Type B pancreatic cell (in vitro differentiated cells): Measurements from ENCODE around the gene LUZP2. TPM values are rescaled to one million over a fixed set of nuclear protein-coding genes. Genes with fewer than 3 reads are reported as not detected.
A peak's percentile ranks its signal among the peaks of the same experiment; 100 is the strongest.

Experiments
- DNase-seq: peaks from one replicate; pipeline ENCODE4 v3.0.0; 2021; ENCODE audit warnings: mixed read lengths; ENCODE audit not compliant: unreplicated experiment; ENCODE audit errors: extremely low spot score
- H3K27ac Mint-ChIP-seq: 2 replicates; pipeline ENCODE4 v1.8.0; 2021; ENCODE audit warnings: mild to moderate bottlenecking, mixed read lengths
- H3K27me3 Mint-ChIP-seq: 2 replicates; pipeline ENCODE4 v1.8.0; 2021; ENCODE audit warnings: mixed read lengths
- H3K36me3 Mint-ChIP-seq: 2 replicates; pipeline ENCODE4 v1.8.0; 2021; ENCODE audit warnings: mixed read lengths
- H3K4me1 Mint-ChIP-seq: one replicate; pipeline ENCODE4 v1.8.0; 2021; ENCODE audit warnings: mixed read lengths; ENCODE audit not compliant: unreplicated experiment
- H3K4me3 Mint-ChIP-seq: 2 replicates; pipeline ENCODE4 v1.8.0; 2021; ENCODE audit warnings: mild to moderate bottlenecking, mixed read lengths
- H3K9me3 Mint-ChIP-seq: 2 replicates; pipeline ENCODE4 v1.8.0; 2021; ENCODE audit warnings: mixed read lengths
- total RNA-seq: library from RNA; stranded (reverse); gene quantifications from 2 replicates; pipeline ENCODE4 v1.2.1, GENCODE V29; 2021; ENCODE audit warnings: low replicate concordance
- TF ChIP-seq, protein P1 (sequence below): fragments of 200-600 bp; sonication (generic); conservative IDR thresholded peaks from 2 replicates; pipeline ENCODE4 v1.5.0; 2021; ENCODE audit warnings: antibody characterized with exemption, mild to moderate bottlenecking

The LUZP2 gene
- total RNA-seq, 1 donor from 2014 or later: 6.5 TPM

DNA sequence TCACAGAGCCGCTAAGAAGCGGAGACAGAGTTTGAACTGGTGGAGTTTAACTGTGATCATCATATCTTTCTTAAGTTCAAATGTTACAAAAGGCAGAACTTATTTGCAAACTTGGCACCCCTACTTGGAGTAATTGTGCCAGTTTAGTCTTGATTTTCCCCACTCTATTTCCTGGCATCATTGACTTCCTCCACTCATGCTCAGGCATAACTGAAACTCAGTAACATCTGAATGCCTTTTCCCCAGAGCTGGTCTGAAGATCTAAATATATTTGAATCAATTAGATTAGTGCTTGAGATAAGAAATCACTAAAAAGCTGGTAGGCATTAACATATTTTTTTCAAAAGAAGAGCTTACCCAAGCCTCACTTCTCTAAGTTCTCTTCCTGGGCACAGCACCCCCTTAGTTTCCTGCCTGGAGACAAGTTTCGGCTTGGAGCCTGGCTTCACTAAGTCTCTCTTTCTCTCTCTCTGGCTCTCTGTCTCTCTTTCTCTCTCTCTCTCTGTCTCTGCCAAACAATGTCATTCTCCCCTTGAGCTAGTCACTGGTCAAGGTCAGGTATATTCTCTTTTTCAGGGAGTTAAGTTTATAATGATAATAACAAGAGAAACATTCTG is 190.8 kb downstream of the LUZP2 start:
- H3K27ac Mint-ChIP-seq: no peak overlapping the region
- no peaks in the 10 kb centered on the region for H3K27me3 Mint-ChIP-seq
- H3K9me3 Mint-ChIP-seq: peaks cover 5% of the 10 kb centered on the region
- DNase-seq: no peak
- TF ChIP-seq, protein P1, sequence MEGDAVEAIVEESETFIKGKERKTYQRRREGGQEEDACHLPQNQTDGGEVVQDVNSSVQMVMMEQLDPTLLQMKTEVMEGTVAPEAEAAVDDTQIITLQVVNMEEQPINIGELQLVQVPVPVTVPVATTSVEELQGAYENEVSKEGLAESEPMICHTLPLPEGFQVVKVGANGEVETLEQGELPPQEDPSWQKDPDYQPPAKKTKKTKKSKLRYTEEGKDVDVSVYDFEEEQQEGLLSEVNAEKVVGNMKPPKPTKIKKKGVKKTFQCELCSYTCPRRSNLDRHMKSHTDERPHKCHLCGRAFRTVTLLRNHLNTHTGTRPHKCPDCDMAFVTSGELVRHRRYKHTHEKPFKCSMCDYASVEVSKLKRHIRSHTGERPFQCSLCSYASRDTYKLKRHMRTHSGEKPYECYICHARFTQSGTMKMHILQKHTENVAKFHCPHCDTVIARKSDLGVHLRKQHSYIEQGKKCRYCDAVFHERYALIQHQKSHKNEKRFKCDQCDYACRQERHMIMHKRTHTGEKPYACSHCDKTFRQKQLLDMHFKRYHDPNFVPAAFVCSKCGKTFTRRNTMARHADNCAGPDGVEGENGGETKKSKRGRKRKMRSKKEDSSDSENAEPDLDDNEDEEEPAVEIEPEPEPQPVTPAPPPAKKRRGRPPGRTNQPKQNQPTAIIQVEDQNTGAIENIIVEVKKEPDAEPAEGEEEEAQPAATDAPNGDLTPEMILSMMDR: no peak
- H3K36me3 Mint-ChIP-seq: no peaks in the 10 kb centered on the region
- H3K4me1 Mint-ChIP-seq: peaks cover 7% of the 10 kb centered on the region
- no peak overlapping the region for H3K4me3 Mint-ChIP-seq

DNA sequence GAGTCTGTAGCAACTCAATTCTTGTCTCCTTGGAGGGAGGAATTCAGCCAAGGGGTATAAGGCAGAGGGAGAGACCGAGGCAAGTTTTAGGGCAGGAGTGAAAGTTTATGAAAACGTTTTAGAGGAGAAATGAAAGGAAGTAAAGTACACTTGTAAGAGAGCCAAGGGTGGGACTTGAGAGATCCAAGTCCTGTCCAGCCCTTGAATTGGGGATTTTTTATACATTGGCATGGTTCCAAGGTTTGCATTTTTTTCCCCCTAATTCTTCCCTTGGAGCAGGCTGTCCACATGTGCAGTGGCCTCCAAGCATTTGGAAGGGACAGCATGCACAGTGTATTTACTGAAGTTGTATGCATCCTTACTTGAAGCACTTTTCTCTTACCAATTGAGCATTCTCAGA is 192.1 kb downstream of the LUZP2 start:
- TF ChIP-seq, protein P1: no peak
- Mint-ChIP-seq H3K27ac (no peak overlapping the region), H3K4me1 (peaks cover 7% of the 10 kb centered on the region), H3K36me3 (no peaks in the 10 kb centered on the region), H3K4me3 (no peak overlapping the region), H3K9me3 (peaks cover 5% of the 10 kb centered on the region), H3K27me3 (no peaks in the 10 kb centered on the region)
- no peak for DNase-seq

DNA sequence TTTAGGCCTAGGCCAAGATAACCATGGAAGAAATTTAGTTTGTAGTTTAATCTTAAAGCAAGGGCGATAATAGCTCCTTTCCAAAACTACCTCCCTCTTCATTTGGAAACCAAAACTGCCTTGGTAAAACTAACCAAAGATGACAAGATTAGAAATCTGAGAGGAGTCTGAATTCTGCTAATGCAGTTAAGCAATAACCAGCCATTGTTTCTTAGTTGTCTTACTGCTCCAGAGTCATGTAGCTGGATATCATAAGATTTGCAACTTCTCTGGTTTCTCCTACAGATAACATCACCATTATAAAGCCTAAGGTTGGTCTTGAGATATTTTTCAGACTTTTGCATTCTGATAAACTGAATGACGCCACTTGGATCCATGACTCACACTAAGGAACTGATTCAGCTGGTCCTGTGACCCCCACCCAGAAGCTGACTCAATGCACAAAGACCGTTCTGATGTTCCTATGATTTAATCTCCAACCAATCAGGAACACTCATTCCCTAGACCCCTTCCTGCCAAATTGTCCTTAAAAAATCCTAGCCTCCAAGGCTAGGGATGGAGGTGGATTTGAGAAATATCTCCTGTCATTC is 200.8 kb downstream of the LUZP2 start:
- Mint-ChIP-seq H3K27ac (no peak overlapping the region), H3K4me3 (no peak overlapping the region)
- TF ChIP-seq, protein P1: no peak

GRCh38 chr11:24704716-24705115 is 207.9 kb downstream of the LUZP2 start:
- H3K36me3 Mint-ChIP-seq: peaks cover 5% of the 10 kb centered on the region
- peaks cover 7% of the 10 kb centered on the region for H3K4me1 Mint-ChIP-seq
- H3K27ac Mint-ChIP-seq: no peak overlapping the region
- H3K9me3 Mint-ChIP-seq: peaks cover 5% of the 10 kb centered on the region
- TF ChIP-seq, protein P1: no peak
- no peak overlapping the region for H3K4me3 Mint-ChIP-seq
- no peaks in the 10 kb centered on the region for H3K27me3 Mint-ChIP-seq
- DNase-seq: no peak

More for the DNA sequence above, 200.8 kb downstream of the LUZP2 start:
- Mint-ChIP-seq H3K27me3 (no peaks in the 10 kb centered on the region), H3K9me3 (peaks cover 3% of the 10 kb centered on the region), H3K4me1 (no peaks in the 10 kb centered on the region), H3K36me3 (peaks cover under 1% of the 10 kb centered on the region)
- DNase-seq: no peak

DNA sequence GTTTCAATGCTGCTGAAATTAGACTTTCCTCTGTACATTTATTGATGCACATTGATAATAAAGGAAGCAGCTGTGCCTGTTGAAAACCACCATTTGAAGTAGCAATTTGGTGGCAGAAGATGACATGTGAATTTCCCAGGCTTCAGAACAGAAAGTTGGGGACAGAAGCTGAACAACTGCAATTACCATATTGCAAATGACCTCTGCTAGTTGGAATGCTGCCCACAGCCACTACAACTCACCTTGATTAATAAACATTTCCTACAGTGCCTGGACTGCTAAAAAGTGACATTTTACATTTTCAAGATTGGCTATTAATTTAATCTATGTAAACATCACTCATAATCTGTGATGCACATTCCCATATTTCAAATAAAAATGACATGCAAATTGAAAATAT is 208.6 kb downstream of the LUZP2 start:
- Mint-ChIP-seq H3K36me3 (peaks cover 5% of the 10 kb centered on the region), H3K4me3 (no peak overlapping the region), H3K9me3 (peaks cover 5% of the 10 kb centered on the region), H3K27ac (peak overlapping the region; percentile 58), H3K4me1 (peaks cover 7% of the 10 kb centered on the region), H3K27me3 (no peaks in the 10 kb centered on the region)
- TF ChIP-seq, protein P1: no peak
- no peak for DNase-seq
